Astrocyte (in vitro differentiated cells and primary cell): ENCODE measurements around the gene CLCNKA. TPM values are rescaled to one million over a fixed set of nuclear protein-coding genes. Genes with fewer than 3 reads are reported as not detected.

ENCODE experiments used
- DNase-seq: peaks from one replicate; pipeline ENCODE4 v3.0.0-alpha.2; 2010; ENCODE audit warnings: low read depth
- FAIRE-seq: peaks from 2 replicates; lab custom pipeline; 2011; peaks lifted over from hg19 to GRCh38; lab: Jason Lieb, UNC
- H2AFZ ChIP-seq: 2 replicates; pipeline ENCODE4 v1.6.0; 2012; ENCODE audit warnings: low read depth, low read length, inconsistent platforms
- H3K27ac ChIP-seq: 2 replicates; pipeline ENCODE4 v1.5.1; 2011; ENCODE audit warnings: low read depth, low read length, inconsistent platforms
- H3K27me3 ChIP-seq: 2 replicates; pipeline ENCODE4 v1.6.0; 2011; ENCODE audit warnings: low read length, inconsistent platforms; ENCODE audit not compliant: insufficient read depth
- H3K36me3 ChIP-seq: 2 replicates; pipeline ENCODE4 v1.5.1; 2011; ENCODE audit warnings: low read length, inconsistent platforms; ENCODE audit not compliant: insufficient read depth
- H3K4me1 ChIP-seq: 2 replicates; pipeline ENCODE4 v1.5.1; 2011; ENCODE audit warnings: low read length, inconsistent platforms; ENCODE audit not compliant: insufficient read depth
- H3K4me2 ChIP-seq: 2 replicates; pipeline ENCODE4 v1.6.0; 2012; ENCODE audit warnings: low read length, inconsistent platforms
- H3K4me3 ChIP-seq: 2 replicates; pipeline ENCODE4 v1.5.1; 2011; ENCODE audit warnings: low read depth, mild to moderate bottlenecking, low read length, inconsistent platforms; ENCODE audit not compliant: insufficient read depth
- H3K79me2 ChIP-seq: 2 replicates; pipeline ENCODE4 v1.6.0; 2012; ENCODE audit warnings: mild to moderate bottlenecking, low read length, inconsistent platforms; ENCODE audit not compliant: insufficient read depth
- H3K9ac ChIP-seq: 2 replicates; pipeline ENCODE4 v1.6.0; 2012; ENCODE audit warnings: mild to moderate bottlenecking, low read length, inconsistent platforms
- H3K9me3 ChIP-seq: 2 replicates; pipeline ENCODE4 v1.5.1; 2012; ENCODE audit warnings: low read depth, mild to moderate bottlenecking, low read length, inconsistent platforms; ENCODE audit not compliant: insufficient read depth
- H4K20me1 ChIP-seq: 2 replicates; pipeline ENCODE4 v1.6.0; 2012; ENCODE audit warnings: low read length, inconsistent platforms; ENCODE audit not compliant: insufficient read depth
- H3K27ac Mint-ChIP-seq: one replicate; pipeline ENCODE4 v1.8.0; 2021; ENCODE audit warnings: mild to moderate bottlenecking, mixed read lengths; ENCODE audit not compliant: unreplicated experiment
- H3K27me3 Mint-ChIP-seq: one replicate; pipeline ENCODE4 v1.8.0; 2021; ENCODE audit warnings: low read depth, mixed read lengths; ENCODE audit not compliant: unreplicated experiment
- H3K36me3 Mint-ChIP-seq: one replicate; pipeline ENCODE4 v1.8.0; 2021; ENCODE audit warnings: low read depth, mixed read lengths; ENCODE audit not compliant: unreplicated experiment
- H3K4me1 Mint-ChIP-seq: one replicate; pipeline ENCODE4 v1.8.0; 2021; ENCODE audit warnings: low read depth, mixed read lengths; ENCODE audit not compliant: unreplicated experiment
- H3K4me3 Mint-ChIP-seq: one replicate; pipeline ENCODE4 v1.8.0; 2021; ENCODE audit warnings: mild to moderate bottlenecking, moderate library complexity, mixed read lengths; ENCODE audit not compliant: unreplicated experiment
- H3K9me3 Mint-ChIP-seq: one replicate; pipeline ENCODE4 v1.8.0; 2021; ENCODE audit warnings: mild to moderate bottlenecking, mixed read lengths; ENCODE audit not compliant: unreplicated experiment
- EZH2 ChIP-seq: IDR thresholded peaks from 2 replicates; pipeline ENCODE4 v1.6.1; 2012; ENCODE audit warnings: mild to moderate bottlenecking, low read length, inconsistent platforms; ENCODE audit not compliant: insufficient read depth
- total RNA-seq: library from RNA; stranded (reverse); gene quantifications from 2 replicates; pipeline ENCODE4 v1.2.1, GENCODE V29; 2021
- TF ChIP-seq, protein P1 (sequence below): IDR thresholded peaks from 2 replicates; pipeline ENCODE4 v1.5.1; 2011; ENCODE audit warnings: low read depth, mild to moderate bottlenecking, inconsistent platforms, low read length, moderate library complexity; ENCODE audit not compliant: insufficient read depth

Gene CLCNKA
- total RNA-seq, 1 donor from 2014 or later, result 0.16 TPM

DNA sequence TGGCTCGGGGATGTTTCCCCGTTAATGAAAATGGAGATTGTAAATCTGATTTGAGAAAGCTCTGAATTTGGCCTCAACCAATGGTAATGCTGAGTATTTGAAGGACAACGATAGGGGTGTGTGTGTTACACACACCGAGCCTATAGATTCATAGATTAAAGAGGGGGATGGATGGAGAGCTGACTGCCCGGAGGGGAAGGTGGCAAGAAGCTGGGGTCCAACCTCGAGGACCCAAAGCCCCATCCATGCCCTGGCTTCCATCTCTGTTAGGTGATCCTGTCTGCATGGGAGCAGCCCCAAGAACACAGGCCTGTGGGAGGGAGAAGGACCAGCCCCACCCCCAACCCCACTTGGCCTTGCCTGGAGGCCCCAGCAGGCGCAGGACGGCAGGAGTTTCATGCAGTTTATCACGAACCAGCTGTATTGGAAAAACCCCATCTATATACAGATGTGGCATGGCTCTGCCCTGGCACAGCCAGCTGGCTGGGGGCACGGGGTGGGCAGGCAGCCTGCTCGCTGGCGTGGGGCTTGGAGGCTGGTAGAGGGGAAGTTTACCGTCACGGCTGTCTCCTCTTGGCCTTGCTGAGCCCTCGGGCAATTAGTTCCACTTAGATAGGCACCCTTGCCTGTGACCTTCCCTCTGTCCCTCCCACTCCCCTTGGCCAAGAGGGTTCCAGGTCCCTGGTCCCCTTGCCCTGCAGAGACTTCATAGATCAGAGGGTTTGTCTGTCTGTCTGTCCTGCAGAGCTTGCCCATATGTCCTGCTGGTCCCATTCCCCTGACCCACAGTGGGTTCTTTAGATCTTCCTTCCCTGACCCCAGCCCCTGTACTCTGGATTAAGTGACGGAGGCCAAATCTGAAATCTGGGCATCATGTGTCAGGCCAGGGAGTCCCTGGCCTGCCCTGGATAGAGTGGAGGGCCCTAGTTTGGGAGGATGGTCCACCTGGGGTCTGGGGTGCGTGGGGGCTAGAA lies 7.0 kb upstream of the CLCNKA start:
- no peaks in the 10 kb centered on the region for H3K27me3 ChIP-seq
- no peaks in the 10 kb centered on the region for H4K20me1 ChIP-seq
- Mint-ChIP-seq H3K36me3 (no peaks in the 10 kb centered on the region), H3K9me3 (peaks cover 4% of the 10 kb centered on the region), H3K27me3 (peaks cover 2% of the 10 kb centered on the region), H3K27ac (no peak overlapping the region), H3K4me3 (peak overlapping the region; percentile 40), H3K4me1 (peaks cover 27% of the 10 kb centered on the region)
- no peaks in the 10 kb centered on the region for H3K79me2 ChIP-seq
- H3K4me1 ChIP-seq, result peaks cover 41% of the 10 kb centered on the region
- no peak overlapping the region for H2AFZ ChIP-seq
- H3K9ac ChIP-seq, result no peak overlapping the region
- no peak overlapping the region for H3K4me2 ChIP-seq
- no peak for TF ChIP-seq EZH2
- TF ChIP-seq, protein P1, sequence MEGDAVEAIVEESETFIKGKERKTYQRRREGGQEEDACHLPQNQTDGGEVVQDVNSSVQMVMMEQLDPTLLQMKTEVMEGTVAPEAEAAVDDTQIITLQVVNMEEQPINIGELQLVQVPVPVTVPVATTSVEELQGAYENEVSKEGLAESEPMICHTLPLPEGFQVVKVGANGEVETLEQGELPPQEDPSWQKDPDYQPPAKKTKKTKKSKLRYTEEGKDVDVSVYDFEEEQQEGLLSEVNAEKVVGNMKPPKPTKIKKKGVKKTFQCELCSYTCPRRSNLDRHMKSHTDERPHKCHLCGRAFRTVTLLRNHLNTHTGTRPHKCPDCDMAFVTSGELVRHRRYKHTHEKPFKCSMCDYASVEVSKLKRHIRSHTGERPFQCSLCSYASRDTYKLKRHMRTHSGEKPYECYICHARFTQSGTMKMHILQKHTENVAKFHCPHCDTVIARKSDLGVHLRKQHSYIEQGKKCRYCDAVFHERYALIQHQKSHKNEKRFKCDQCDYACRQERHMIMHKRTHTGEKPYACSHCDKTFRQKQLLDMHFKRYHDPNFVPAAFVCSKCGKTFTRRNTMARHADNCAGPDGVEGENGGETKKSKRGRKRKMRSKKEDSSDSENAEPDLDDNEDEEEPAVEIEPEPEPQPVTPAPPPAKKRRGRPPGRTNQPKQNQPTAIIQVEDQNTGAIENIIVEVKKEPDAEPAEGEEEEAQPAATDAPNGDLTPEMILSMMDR, result no peak
- FAIRE-seq (no peak), DNase-seq (no peak)
- no peaks in the 10 kb centered on the region for H3K36me3 ChIP-seq
- no peak overlapping the region for H3K4me3 ChIP-seq
- no peak overlapping the region for H3K27ac ChIP-seq
- H3K9me3 ChIP-seq, result no peaks in the 10 kb centered on the region

- Histone ChIP-seq H3K79me2 (no peaks in the 10 kb centered on the region), H3K27me3 (no peaks in the 10 kb centered on the region), H4K20me1 (no peaks in the 10 kb centered on the region), H3K9ac (no peak overlapping the region), H2AFZ (no peak overlapping the region), H3K4me1 (peaks cover 47% of the 10 kb centered on the region), H3K27ac (no peak overlapping the region), H3K4me3 (no peak overlapping the region), H3K36me3 (no peaks in the 10 kb centered on the region), H3K9me3 (no peaks in the 10 kb centered on the region), H3K4me2 (no peak overlapping the region)
- TF ChIP-seq, protein P1, result no peak
- no peak for TF ChIP-seq EZH2
- Mint-ChIP-seq H3K27ac (no peak overlapping the region), H3K4me3 (peak overlapping the region; percentile 40), H3K27me3 (peaks cover 4% of the 10 kb centered on the region), H3K36me3 (no peaks in the 10 kb centered on the region), H3K9me3 (peaks cover 4% of the 10 kb centered on the region), H3K4me1 (peaks cover 31% of the 10 kb centered on the region)
- DNase-seq, result no peak
- FAIRE-seq, result no peak
These were observed 6.3 kb upstream of the CLCNKA start for GRCh38 chr1:16015491-16015890.
